H1 (cell line): ENCODE data around the gene ATG9B. TPM values are rescaled to one million over a fixed set of nuclear protein-coding genes. Genes with fewer than 3 reads are reported as not detected.
A peak's percentile ranks its signal among the peaks of the same experiment; 100 is the strongest.

Source experiments
- CTCF ChIA-PET: fragments of 300-600 bp; sonication (Branson Sonifier 250); formaldehyde crosslinking; loops from one replicate; lab custom pipeline; 2021; ENCODE audit not compliant: partially characterized antibody; lab: Charles Lee
- POLR2A ChIA-PET: fragments of 300-600 bp; sonication (Branson Sonifier 250); formaldehyde crosslinking; loops from one replicate; lab custom pipeline; 2021; ENCODE audit warnings: inconsistent platforms; ENCODE audit not compliant: partially characterized antibody; lab: Charles Lee
- DNase-seq, 2 experiments: peaks; one replicate each; pipeline versions ENCODE4 v3.0.0 to v3.0.0-alpha.2; 2010 to 2022; ENCODE audit warnings: low spot score in 2 of 2, low read depth in 1 of 2, mixed read lengths in 1 of 2
- FAIRE-seq: peaks from 2 replicates; lab custom pipeline; 2011; peaks lifted over from hg19 to GRCh38; lab: Jason Lieb, UNC
- H2AFZ ChIP-seq: 2 replicates; pipeline ENCODE4 v1.8.1; 2012; ENCODE audit warnings: low read length, inconsistent platforms
- H2AK5ac ChIP-seq: 2 replicates; pipeline ENCODE4 v1.6.1; 2013; ENCODE audit warnings: low read depth, low read length
- H2BK120ac ChIP-seq: replicated peaks from 2 replicates; pipeline ENCODE3; 2013; ENCODE audit warnings: low read depth, low read length, inconsistent platforms
- H2BK12ac ChIP-seq: 2 replicates; pipeline ENCODE4 v1.6.1; 2013; ENCODE audit warnings: low read depth, low read length
- H2BK15ac ChIP-seq: 2 replicates; pipeline ENCODE4 v1.6.1; 2013; ENCODE audit warnings: low read length
- H2BK20ac ChIP-seq: 2 replicates; pipeline ENCODE4 v1.6.1; 2013; ENCODE audit warnings: low read length
- H2BK5ac ChIP-seq: 2 replicates; pipeline ENCODE4 v1.6.1; 2013; ENCODE audit warnings: low read depth, low read length
- H3K14ac ChIP-seq: 2 replicates; pipeline ENCODE4 v1.6.1; 2013; ENCODE audit warnings: inconsistent platforms; ENCODE audit not compliant: insufficient read length
- H3K18ac ChIP-seq: 2 replicates; pipeline ENCODE4 v1.6.1; 2013; ENCODE audit warnings: low read length; ENCODE audit errors: extremely low read depth
- H3K23ac ChIP-seq: 2 replicates; pipeline ENCODE4 v1.6.1; 2013; ENCODE audit warnings: inconsistent platforms; ENCODE audit not compliant: insufficient read length
- H3K23me2 ChIP-seq: 2 replicates; pipeline ENCODE4 v1.6.1; 2013; ENCODE audit warnings: low read depth, low read length
- H3K27ac ChIP-seq: 2 replicates; pipeline ENCODE4 v1.6.1; 2011; ENCODE audit warnings: low read depth, low read length, inconsistent platforms
- H3K27me3 ChIP-seq, 4 experiments: replicated peaks in 1 of 4; 1 replicate in 1 of 4; 2 replicates in 3 of 4; pipeline versions ENCODE4 v1.6.1 to v1.8.1; 2011 to 2013; ENCODE audit warnings: low read length in 3 of 4, mild to moderate bottlenecking in 3 of 4, inconsistent platforms in 2 of 4, mixed read lengths in 2 of 4, moderate library complexity in 1 of 4; ENCODE audit not compliant: control insufficient read depth in 3 of 4, insufficient read depth in 3 of 4; ENCODE audit errors: extremely low read depth in 1 of 4
- H3K36me3 ChIP-seq, 4 experiments: 2 replicates each; pipeline versions ENCODE4 v1.6.1 to v1.8.1; 2011 to 2013; ENCODE audit warnings: mild to moderate bottlenecking in 4 of 4, low read length in 3 of 4, moderate library complexity in 2 of 4, control low read depth in 1 of 4, inconsistent platforms in 1 of 4; ENCODE audit not compliant: insufficient read depth in 4 of 4, control insufficient read depth in 2 of 4
- H3K4ac ChIP-seq: replicated peaks from 2 replicates; pipeline ENCODE3; 2013; ENCODE audit warnings: low read length, low read depth, mixed read lengths, inconsistent platforms; ENCODE audit not compliant: insufficient read length
- H3K4me1 ChIP-seq, 4 experiments: replicated peaks in 1 of 4; 1 replicate in 1 of 4; 2 replicates in 3 of 4; pipeline versions ENCODE4 v1.6.1 to v1.8.1; 2011 to 2013; ENCODE audit warnings: low read length in 3 of 4, inconsistent platforms in 2 of 4, mixed read lengths in 1 of 4; ENCODE audit not compliant: insufficient read depth in 4 of 4, control insufficient read depth in 3 of 4
- H3K4me2 ChIP-seq, 2 experiments: 2 replicates each; pipeline versions ENCODE4 v1.6.1 to v1.8.1; 2011 to 2013; ENCODE audit warnings: low read depth in 2 of 2, low read length in 2 of 2, control low read depth in 1 of 2, inconsistent platforms in 1 of 2, mild to moderate bottlenecking in 1 of 2; ENCODE audit not compliant: insufficient read depth in 1 of 2
- H3K4me3 ChIP-seq, 4 experiments: fragments of 200-600, 300-600 bp in 1 of 4; sonication (generic), shearing (Covaris generic), sonication (Bioruptor Twin) in 1 of 4; 2 replicates each; pipeline versions ENCODE4 v1.5.1 to v1.8.1; 2011 to 2016; ENCODE audit warnings: low read length in 4 of 4, low read depth in 3 of 4, control low read depth in 2 of 4, inconsistent platforms in 2 of 4, mild to moderate bottlenecking in 2 of 4, mixed read lengths in 1 of 4, moderate library complexity in 1 of 4; ENCODE audit not compliant: insufficient read depth in 2 of 4; ENCODE audit errors: extremely low read depth in 1 of 4
- H3K56ac ChIP-seq: replicated peaks from 2 replicates; pipeline ENCODE3; 2013; ENCODE audit warnings: low read depth, mild to moderate bottlenecking, mixed read lengths, low read length, inconsistent platforms; ENCODE audit not compliant: insufficient read length
- H3K79me1 ChIP-seq: 2 replicates; pipeline ENCODE4 v1.6.1; 2013; ENCODE audit warnings: low read depth, low read length, control low read depth
- H3K79me2 ChIP-seq, 2 experiments: 2 replicates each; pipeline versions ENCODE4 v1.6.1 to v1.8.1; 2012 to 2013; ENCODE audit warnings: low read length in 2 of 2, mild to moderate bottlenecking in 2 of 2, inconsistent platforms in 1 of 2; ENCODE audit not compliant: insufficient read depth in 2 of 2, control insufficient read depth in 1 of 2
- H3K9ac ChIP-seq, 4 experiments: replicated peaks in 1 of 4; 1 replicate in 1 of 4; 2 replicates in 3 of 4; pipeline versions ENCODE4 v1.6.1 to v1.8.1; 2011 to 2013; ENCODE audit warnings: low read depth in 3 of 4, low read length in 3 of 4, control low read depth in 2 of 4, mild to moderate bottlenecking in 2 of 4, moderate library complexity in 2 of 4, inconsistent platforms in 1 of 4; ENCODE audit errors: extremely low read depth in 1 of 4
- H3K9me3 ChIP-seq, 2 experiments: 2 replicates each; pipeline versions ENCODE4 v1.6.1 to v1.8.1; 2012 to 2013; ENCODE audit warnings: mild to moderate bottlenecking in 2 of 2, moderate library complexity in 2 of 2, control low read depth in 1 of 2, inconsistent platforms in 1 of 2, low read depth in 1 of 2, low read length in 1 of 2, mixed read lengths in 1 of 2; ENCODE audit not compliant: insufficient read depth in 2 of 2
- H4K20me1 ChIP-seq, 2 experiments: replicated peaks in 1 of 2; 2 replicates each; pipeline versions ENCODE3 to v1.8.1; 2011 to 2013; ENCODE audit warnings: inconsistent platforms in 2 of 2, low read length in 2 of 2, mild to moderate bottlenecking in 1 of 2; ENCODE audit not compliant: insufficient read depth in 2 of 2, control insufficient read depth in 1 of 2
- H4K5ac ChIP-seq: 2 replicates; pipeline ENCODE4 v1.6.1; 2013; ENCODE audit warnings: low read length, low read depth, mixed read lengths, inconsistent platforms; ENCODE audit not compliant: insufficient read length
- H4K8ac ChIP-seq: 2 replicates; pipeline ENCODE4 v1.8.0; 2013; ENCODE audit warnings: mild to moderate bottlenecking, moderate library complexity, low read length, inconsistent platforms; ENCODE audit not compliant: insufficient read depth; ENCODE audit errors: extremely low read depth
- H4K91ac ChIP-seq: replicated peaks from 2 replicates; pipeline ENCODE3; 2013; ENCODE audit warnings: low read length, mixed read lengths, inconsistent platforms; ENCODE audit not compliant: insufficient read length
- CBX5 ChIP-seq: fragments of 300-800, 300-1000 bp; sonication (generic); IDR thresholded peaks from 2 replicates; pipeline ENCODE4 v1.7.1; 2016; ENCODE audit warnings: antibody characterized with exemption, low read length, low read depth
- CEBPB ChIP-seq: IDR thresholded peaks from 2 replicates; pipeline ENCODE4 v1.6.1; 2012; ENCODE audit warnings: low read depth, low read length
- EP300 ChIP-seq, 2 experiments: IDR thresholded peaks; 1 replicate in 1 of 2; 2 replicates in 1 of 2; pipeline ENCODE4 v1.6.1; 2011 to 2012; ENCODE audit warnings: low read depth in 2 of 2, low read length in 2 of 2, mild to moderate bottlenecking in 2 of 2, borderline replicate concordance in 1 of 2, inconsistent platforms in 1 of 2, moderate library complexity in 1 of 2
- HDAC2 ChIP-seq, 2 experiments: fragments of 300-600 bp in 1 of 2; sonication (generic) in 1 of 2; IDR thresholded peaks; 2 replicates each; pipeline ENCODE4 v1.6.1; 2011 to 2012; ENCODE audit warnings: low read depth in 2 of 2, low read length in 2 of 2, mild to moderate bottlenecking in 2 of 2, moderate library complexity in 2 of 2, borderline replicate concordance in 1 of 2, inconsistent platforms in 1 of 2
- KDM1A ChIP-seq: fragments of 200-600, 300-600 bp; sonication (generic); IDR thresholded peaks from 2 replicates; pipeline ENCODE4 v1.7.1; 2016; ENCODE audit warnings: mild to moderate bottlenecking, low read length, borderline replicate concordance
- KDM4A ChIP-seq: IDR thresholded peaks from one replicate; pipeline ENCODE4 v1.7.1; 2012; ENCODE audit warnings: low read depth, mild to moderate bottlenecking, moderate library complexity, low read length, inconsistent platforms; ENCODE audit not compliant: severe bottlenecking
- PHF8 ChIP-seq: fragments of 200-600 bp; sonication (generic); conservative IDR thresholded peaks from 2 replicates; pipeline ENCODE4 v1.7.1; 2012; ENCODE audit warnings: low read depth, mild to moderate bottlenecking, inconsistent platforms, low read length, moderate library complexity
- POLR2A ChIP-seq, 2 experiments: IDR thresholded peaks; 1 replicate in 1 of 2; 2 replicates in 1 of 2; pipeline ENCODE4 v1.6.1; 2011; ENCODE audit warnings: low read depth in 2 of 2, low read length in 2 of 2, mild to moderate bottlenecking in 2 of 2; ENCODE audit errors: control extremely low read depth in 1 of 2
- RBBP5 ChIP-seq: IDR thresholded peaks from 2 replicates; pipeline ENCODE4 v1.7.1; 2012; ENCODE audit warnings: low read depth, mild to moderate bottlenecking, inconsistent platforms, low read length, moderate library complexity, borderline replicate concordance
- TAF7 ChIP-seq: optimal IDR thresholded peaks from 2 replicates; pipeline ENCODE3; 2011; ENCODE audit warnings: low read depth, mild to moderate bottlenecking, inconsistent platforms, low read length, moderate library complexity, borderline replicate concordance
- TBP ChIP-seq: IDR thresholded peaks from 2 replicates; pipeline ENCODE4 v1.6.1; 2011; ENCODE audit warnings: low read depth, low read length, improper control_type of control experiment
- YY1 ChIP-seq: IDR thresholded peaks from 2 replicates; pipeline ENCODE4 v1.6.1; 2011; ENCODE audit warnings: low read depth, mild to moderate bottlenecking, low read length
- WGBS, 2 experiments: shearing (Covaris generic) in 1 of 2; methylation state at CpG; one replicate each; pipeline versions ENCODE4 v1.1.6 to v1.1.7; 2013 to 2015; ENCODE audit warnings: low lambda C conversion rate in 2 of 2, mixed read lengths in 2 of 2, inconsistent platforms in 1 of 2, low coverage in 1 of 2, missing lambda C conversion rate in 1 of 2; ENCODE audit not compliant: insufficient replicate concordance in 2 of 2, insufficient coverage in 1 of 2, insufficient read length in 1 of 2; ENCODE audit errors: extremely low coverage in 1 of 2, missing lambda C conversion rate in 1 of 2; 5-methylcytosine and 5-hydroxymethylcytosine counted together
- polyA plus RNA-seq, 7 experiments: library from polyadenylated mRNA; depleted of rRNA in 3 of 7; stranded (reverse) in 5 of 7; unstranded in 2 of 7; fragments of >200 nt in 5 of 7; fragments of 200-250 nt in 2 of 7; gene quantifications; 1 replicate in 5 of 7; 2 replicates in 1 of 7; 4 replicates in 1 of 7; pipeline versions ENCODE4 v1.2.1 to v1.2.3, GENCODE V29; 2011 to 2013; ENCODE audit warnings: missing spikeins in 2 of 7, mixed read lengths in 2 of 7
- total RNA-seq: library from RNA; stranded (reverse); fragmentation: NEBNext Ultra II Directional; extraction: Animal tissue kit (Norgen Biotek cat#: 25700); gene quantifications from 2 replicates; pipeline ENCODE4 v1.2.1, GENCODE V29; 2021
- TF ChIP-seq, protein P1 (sequence below): IDR thresholded peaks from 2 replicates; pipeline ENCODE4 v1.6.1; 2011; ENCODE audit warnings: low read depth, mild to moderate bottlenecking, low read length; ENCODE audit not compliant: insufficient read depth

ATG9B gene
- total and polyA plus RNA-seq, 2 of the 8 experiments (the other 6 are each of a cell fraction or from before 2014, with no cell fraction given), result 1.4 to 2.3 TPM

GRCh38 chr7:150986099-150986512 is 38.2 kb downstream of the ATG9B start:
- no peak overlapping the region for H3K4me3 ChIP-seq
- H3K4ac ChIP-seq, result no peak overlapping the region
- no peak overlapping the region for H3K9ac ChIP-seq
- ChIA-PET CTCF (interaction anchor here (0.6 to 27.0 kb wide), 35 partner anchors 9 to 584 kb away, joined by 3 to 797 read pairs (median 4); no protein-coding TSS in a partner anchor), POLR2A (interaction anchor here (1.0 kb wide), 1 partner anchor 615 kb away, joined by 3 read pairs; no protein-coding TSS in a partner anchor)
- H3K79me1 ChIP-seq, result no peaks in the 10 kb centered on the region
- H2BK120ac ChIP-seq, result no peak overlapping the region
- H3K27me3 ChIP-seq, result peaks cover 0 to 8% (median under 1%) of the 10 kb centered on the region in 4 experiments; a peak in 2 of 7 replicates
- 30% methylated on average over 16 of the region's 16 CpGs; no CpG with 5 or more reads in 1 of the 2 experiments for WGBS, 2 experiments
- H2BK12ac ChIP-seq, result no peak overlapping the region
- H3K36me3 ChIP-seq, result no peaks in the 10 kb centered on the region
- no peak overlapping the region for H2AFZ ChIP-seq
- H3K18ac ChIP-seq, result no peak overlapping the region
- peak overlapping the region; percentile 98; the same call in 1 of the 2 replicates for H2BK15ac ChIP-seq
- no peak overlapping the region for H4K5ac ChIP-seq
- no peak overlapping the region for H4K91ac ChIP-seq
- no peak overlapping the region for H3K14ac ChIP-seq
- no peak overlapping the region for H2AK5ac ChIP-seq
- peaks cover 3 to 10% (median 5%) of the 10 kb centered on the region in 4 experiments; a peak in 6 of 7 replicates for H3K4me1 ChIP-seq
- H3K23me2 ChIP-seq, result no peaks in the 10 kb centered on the region
- no peak overlapping the region for H2BK5ac ChIP-seq
- no peak overlapping the region for H3K23ac ChIP-seq
- H2BK20ac ChIP-seq, result no peak overlapping the region
- no peak overlapping the region for H3K4me2 ChIP-seq
- peaks cover 0 to 2% of the 10 kb centered on the region in 2 experiments for H4K20me1 ChIP-seq
- no peak overlapping the region for H4K8ac ChIP-seq
- H3K79me2 ChIP-seq, result no peaks in the 10 kb centered on the region
- no peak overlapping the region for H3K56ac ChIP-seq
- no peaks in the 10 kb centered on the region for H3K9me3 ChIP-seq
- DNase-seq, result peak in 1 of 2 experiments; percentile 90
- H3K27ac ChIP-seq, result no peak overlapping the region
- no peak for FAIRE-seq
- TF ChIP-seq, protein P1, sequence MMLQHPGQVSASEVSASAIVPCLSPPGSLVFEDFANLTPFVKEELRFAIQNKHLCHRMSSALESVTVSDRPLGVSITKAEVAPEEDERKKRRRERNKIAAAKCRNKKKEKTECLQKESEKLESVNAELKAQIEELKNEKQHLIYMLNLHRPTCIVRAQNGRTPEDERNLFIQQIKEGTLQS, result no peak
- TF ChIP-seq YY1 (no peak), CEBPB (no peak), KDM1A (no peak), EP300 (IDR thresholded peaks at IDR 0.05; ENCODE audit: borderline replicate concordance in 1 of 2, low read depth in 2 of 2, low read length in 2 of 2) (no peak), KDM4A (no peak), RBBP5 (no peak), PHF8 (no peak), HDAC2 (IDR thresholded peaks at IDR 0.05; ENCODE audit: borderline replicate concordance in 1 of 2, low read depth in 2 of 2, low read length in 2 of 2) (no peak), TAF7 (no peak), CBX5 (no peak), TBP (peak; percentile 52; the same call in 1 of the 2 replicates), POLR2A (IDR thresholded peaks at IDR 0.05; ENCODE audit: control extremely low read depth in 1 of 2, low read depth in 2 of 2, low read length in 2 of 2) (no peak)
